ENCODE data around the gene CCDC30.

The CCDC30 gene

GRCh38 chr1:42698081-42698813 lies 235.2 kb downstream of the CCDC30 start:
- no peak for DNase-seq

DNA sequence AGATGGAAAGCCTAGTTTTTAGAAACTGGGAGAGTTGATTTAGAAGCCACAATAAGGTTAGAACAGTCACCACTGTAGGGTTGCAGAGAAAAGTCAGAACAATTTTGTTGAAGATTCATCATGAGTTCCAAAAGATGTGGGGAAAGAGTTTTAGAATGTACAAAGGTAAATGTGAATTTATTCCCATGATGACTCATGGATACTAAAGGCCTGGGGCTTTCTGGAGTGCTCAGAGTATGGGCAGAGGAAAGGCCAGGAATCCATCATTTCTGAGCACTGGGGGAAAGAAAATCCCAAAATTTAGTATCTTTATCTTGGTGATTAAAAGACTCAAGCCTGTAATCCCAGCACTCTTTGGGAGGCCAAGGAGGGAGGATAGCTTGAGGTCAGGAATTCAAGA lies 236.9 kb downstream of the CCDC30 start:
- no peak for DNase-seq

DNA sequence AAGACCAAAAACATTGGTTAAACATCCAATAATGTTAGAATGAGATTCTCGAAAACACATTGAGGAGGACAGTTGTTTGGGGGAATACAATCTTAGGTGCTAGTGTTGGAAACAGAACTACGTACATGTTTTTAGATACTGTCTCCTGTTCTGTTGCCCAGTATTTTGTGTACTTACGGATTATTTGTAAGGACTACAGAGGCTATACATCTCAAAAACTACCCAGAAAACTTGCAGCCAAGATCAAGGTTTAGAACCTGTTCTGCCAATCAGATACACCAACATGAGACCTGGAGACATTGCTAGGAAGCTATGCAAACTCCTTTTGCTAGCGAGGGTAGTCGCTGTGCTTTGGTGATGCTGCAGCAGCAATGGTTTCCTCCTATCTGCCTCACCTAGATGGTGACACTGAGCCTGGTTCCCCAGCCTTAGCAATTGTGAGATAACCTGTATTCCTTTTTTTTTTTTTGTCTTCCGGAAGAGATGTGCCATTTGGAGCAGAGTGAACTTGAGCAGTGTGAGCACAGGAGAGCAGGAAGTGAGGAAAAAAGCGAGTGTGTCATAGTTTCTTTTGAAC lies 240.9 kb downstream of the CCDC30 start:
- DNase-seq = no peak

Data from SHP77 treated with DMSO at 0.1 percent for 48 hours (cell line).